ENCODE measurements around the gene BID. TPM values are rescaled to one million over a fixed set of nuclear protein-coding genes. Genes with fewer than 3 reads are reported as not detected.
"Not testable (repeated sequence)": the region's sequence is repeated elsewhere in the genome, so short reads cannot be mapped to it uniquely, and the experiment has no call there.

The BID gene
- total RNA-seq, 2 experiments from 2014 or later, result 8.9 to 10.3 TPM

DNA sequence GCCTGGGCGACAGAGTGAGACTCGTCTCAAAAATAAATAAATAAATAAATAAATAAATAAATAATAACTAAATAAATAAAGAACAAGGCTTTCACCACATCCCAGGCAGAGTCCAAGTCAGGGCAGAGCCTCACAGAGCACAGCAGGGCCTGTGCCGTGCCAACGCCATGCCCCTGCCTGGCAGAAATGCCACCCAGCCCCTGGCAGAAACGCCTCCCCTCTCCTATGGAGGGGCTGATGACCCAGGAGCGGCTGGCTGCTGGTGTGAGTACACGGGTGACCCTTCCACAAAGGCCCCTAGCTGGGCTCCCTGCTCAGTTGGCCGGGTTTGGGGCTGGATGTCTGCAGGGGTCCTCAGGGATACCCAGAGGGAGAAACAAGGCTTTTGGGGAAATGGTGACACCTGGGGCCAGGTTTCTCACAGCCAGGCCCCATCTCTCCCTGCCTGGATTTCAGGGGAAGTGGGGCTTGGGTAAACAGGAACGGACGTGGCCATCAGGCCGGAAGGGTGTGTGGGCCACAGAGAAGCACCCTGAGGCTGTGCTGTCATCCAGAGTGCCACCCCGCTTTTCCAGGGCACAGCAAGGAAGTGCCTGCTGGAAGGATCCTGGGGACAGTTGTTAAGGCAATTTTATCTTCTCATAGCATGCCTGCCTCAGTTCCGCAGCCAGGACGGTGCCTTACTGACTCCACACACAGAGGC lies 5.1 kb downstream of the BID start:
- Histone ChIP-seq H3K36me3 (ENCODE audit: insufficient read depth, low read length) (peaks cover 15% of the 10 kb centered on the region), H3K9me3 (ENCODE audit: control insufficient read depth in 1 of 2, insufficient read depth in 1 of 2, low read length in 2 of 2) (no peaks in the 10 kb centered on the region), H3K27me3 (ENCODE audit: control insufficient read depth in 1 of 2, insufficient read depth in 2 of 2, low read length in 2 of 2) (no peaks in the 10 kb centered on the region), H3K4me1 (ENCODE audit: insufficient read depth, low read length) (peaks cover 72% of the 10 kb centered on the region), H3K27ac (ENCODE audit: low read depth in 1 of 2, low read length in 2 of 2) (no peak overlapping the region), H3K4me3 (ENCODE audit: low read length) (no peak overlapping the region)
- H3K4me3 Mint-ChIP-seq, result no peak overlapping the region
- peak overlapping the region; percentile 82 for H3K27ac Mint-ChIP-seq
- POLR2A ChIA-PET, result no interaction called here
- H3K9me3 Mint-ChIP-seq, result no peaks in the 10 kb centered on the region
- no peak for ATAC-seq (ENCODE audit: poor library complexity)
- no peak for DNase-seq
- H3K27me3 Mint-ChIP-seq, result no peaks in the 10 kb centered on the region
- peaks cover 62% of the 10 kb centered on the region for H3K4me1 Mint-ChIP-seq (ENCODE audit: low read depth)
- intact Hi-C loops (cut with DNase I, micrococcal nuclease), result loop anchor here in 1 of 2 experiments (2.0 kb wide), 1 partner anchor 16 kb away; no protein-coding TSS in a partner anchor
- peaks cover 11% of the 10 kb centered on the region for H3K36me3 Mint-ChIP-seq (ENCODE audit: low read depth)
- TF ChIP-seq, protein P1, sequence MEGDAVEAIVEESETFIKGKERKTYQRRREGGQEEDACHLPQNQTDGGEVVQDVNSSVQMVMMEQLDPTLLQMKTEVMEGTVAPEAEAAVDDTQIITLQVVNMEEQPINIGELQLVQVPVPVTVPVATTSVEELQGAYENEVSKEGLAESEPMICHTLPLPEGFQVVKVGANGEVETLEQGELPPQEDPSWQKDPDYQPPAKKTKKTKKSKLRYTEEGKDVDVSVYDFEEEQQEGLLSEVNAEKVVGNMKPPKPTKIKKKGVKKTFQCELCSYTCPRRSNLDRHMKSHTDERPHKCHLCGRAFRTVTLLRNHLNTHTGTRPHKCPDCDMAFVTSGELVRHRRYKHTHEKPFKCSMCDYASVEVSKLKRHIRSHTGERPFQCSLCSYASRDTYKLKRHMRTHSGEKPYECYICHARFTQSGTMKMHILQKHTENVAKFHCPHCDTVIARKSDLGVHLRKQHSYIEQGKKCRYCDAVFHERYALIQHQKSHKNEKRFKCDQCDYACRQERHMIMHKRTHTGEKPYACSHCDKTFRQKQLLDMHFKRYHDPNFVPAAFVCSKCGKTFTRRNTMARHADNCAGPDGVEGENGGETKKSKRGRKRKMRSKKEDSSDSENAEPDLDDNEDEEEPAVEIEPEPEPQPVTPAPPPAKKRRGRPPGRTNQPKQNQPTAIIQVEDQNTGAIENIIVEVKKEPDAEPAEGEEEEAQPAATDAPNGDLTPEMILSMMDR (IDR thresholded peaks at IDR 0.05), result no peak
- CTCF ChIA-PET, result interaction anchor here (1.1 to 2.1 kb wide), 4 partner anchors 10 to 17 kb away, joined by 3 to 20 read pairs (median 4); no protein-coding TSS in a partner anchor

DNA sequence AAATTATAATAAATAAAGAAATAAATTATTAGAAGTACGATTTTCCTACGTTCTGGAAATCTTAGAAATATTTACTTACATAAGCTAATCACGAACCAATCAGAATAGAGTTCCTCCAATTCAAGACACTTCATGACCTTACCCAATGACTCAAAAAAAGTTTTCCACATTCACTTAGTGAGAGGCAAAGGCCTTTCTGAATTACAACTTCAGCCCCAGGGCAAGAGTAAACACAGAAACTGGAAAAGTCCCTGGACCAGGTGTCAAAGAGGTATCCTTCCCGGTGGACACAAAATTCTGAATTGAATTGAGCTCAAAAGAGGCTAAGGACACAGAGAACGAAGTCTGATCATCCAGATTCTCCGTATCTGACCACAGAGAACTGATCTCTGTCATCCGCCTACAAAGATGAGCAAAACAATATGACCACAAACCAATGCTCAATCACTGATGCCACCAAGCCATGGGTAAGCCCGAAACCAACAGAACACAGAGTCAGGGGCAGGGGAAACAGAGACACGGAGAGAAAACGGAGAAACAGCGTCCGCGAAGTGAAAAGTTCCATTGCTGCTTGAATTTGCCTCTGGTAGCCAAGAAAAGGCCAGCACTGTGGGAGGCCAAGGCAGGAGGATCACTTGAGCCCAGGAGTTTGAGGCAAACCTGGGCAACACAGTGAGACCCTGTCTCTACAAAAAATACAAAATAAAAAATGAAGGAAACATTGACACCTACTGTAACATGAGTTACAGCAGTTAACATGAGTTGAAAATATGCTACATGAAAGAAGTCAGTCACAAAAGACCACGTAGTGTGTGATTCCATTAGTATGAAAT lies 6.8 kb downstream of the BID start:
- peak; percentile 69 for ATAC-seq (ENCODE audit: poor library complexity)
- intact Hi-C loops (cut with DNase I, micrococcal nuclease), result loop anchor here in 1 of 2 experiments (1.0 to 2.0 kb wide), 2 partner anchors 10 to 17 kb away; no protein-coding TSS in a partner anchor
- Mint-ChIP-seq H3K9me3 (no peaks in the 10 kb centered on the region), H3K4me1 (ENCODE audit: low read depth) (peaks cover 59% of the 10 kb centered on the region), H3K27ac (peak overlapping the region; percentile 86), H3K27me3 (no peaks in the 10 kb centered on the region), H3K36me3 (ENCODE audit: low read depth) (no peaks in the 10 kb centered on the region), H3K4me3 (peak overlapping the region; percentile 78)
- DNase-seq, result peak in 7 of 14 experiments; percentile 24 to 77 (median 46)
- POLR2A ChIA-PET, result interaction anchor here (0.6 to 2.0 kb wide), 4 partner anchors 10 to 310 kb away, joined by 3 to 7 read pairs (median 3); partner anchors contain the start of gene PEX26
- peak overlapping the region in 1 of 2 donors; percentile 57 for H3K27ac ChIP-seq (ENCODE audit: low read depth in 1 of 2, low read length in 2 of 2)
- CTCF ChIA-PET, result interaction anchor here (0.6 to 2.1 kb wide), 8 partner anchors 9 to 692 kb away, joined by 3 to 20 read pairs (median 3); no protein-coding TSS in a partner anchor
- peaks cover 14% of the 10 kb centered on the region for H3K36me3 ChIP-seq (ENCODE audit: insufficient read depth, low read length)
- H3K27me3 ChIP-seq (ENCODE audit: control insufficient read depth in 1 of 2, insufficient read depth in 2 of 2, low read length in 2 of 2), result no peaks in the 10 kb centered on the region
- peaks cover 59% of the 10 kb centered on the region for H3K4me1 ChIP-seq (ENCODE audit: insufficient read depth, low read length)
- H3K9me3 ChIP-seq (ENCODE audit: control insufficient read depth in 1 of 2, insufficient read depth in 1 of 2, low read length in 2 of 2), result no peaks in the 10 kb centered on the region
- TF ChIP-seq, protein P1 (IDR thresholded peaks at IDR 0.05), result no peak
- H3K4me3 ChIP-seq (ENCODE audit: low read length), result peak overlapping the region; percentile 28

DNA sequence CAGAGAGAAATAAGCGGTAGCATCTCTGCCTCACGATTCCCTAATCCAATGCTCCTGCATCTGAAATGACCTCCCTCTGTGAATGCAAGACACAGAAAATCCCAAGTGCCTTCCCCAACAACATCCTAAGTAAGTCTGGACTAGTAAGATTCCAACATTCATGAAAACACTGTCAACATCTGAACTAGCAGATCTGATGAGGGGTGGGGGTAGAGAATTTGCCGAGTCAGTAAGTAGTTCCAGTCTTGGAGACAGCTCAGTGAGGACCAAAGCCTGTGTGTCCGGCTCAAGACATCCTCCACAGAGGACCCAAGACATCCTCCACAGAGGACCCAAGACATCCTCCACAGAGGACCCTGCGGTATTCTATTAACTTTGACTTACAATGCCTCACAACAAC lies 9.4 kb downstream of the BID start:
- H3K4me3 ChIP-seq (ENCODE audit: low read length); DNase-seq; ATAC-seq (ENCODE audit: poor library complexity); H3K9me3 ChIP-seq (ENCODE audit: control insufficient read depth in 1 of 2, insufficient read depth in 1 of 2, low read length in 2 of 2); H3K9me3 Mint-ChIP-seq; H3K27ac Mint-ChIP-seq; intact Hi-C loops (cut with DNase I, micrococcal nuclease); H3K27ac ChIP-seq (ENCODE audit: low read depth in 1 of 2, low read length in 2 of 2); H3K4me3 Mint-ChIP-seq; H3K27me3 Mint-ChIP-seq; H3K36me3 ChIP-seq (ENCODE audit: insufficient read depth, low read length); H3K27me3 ChIP-seq (ENCODE audit: control insufficient read depth in 1 of 2, insufficient read depth in 2 of 2, low read length in 2 of 2); H3K36me3 Mint-ChIP-seq (ENCODE audit: low read depth): not testable (repeated sequence)
- peaks cover 40% of the 10 kb centered on the region for H3K4me1 ChIP-seq (ENCODE audit: insufficient read depth, low read length)
- POLR2A ChIA-PET, result interaction anchor here (1.1 kb wide), 1 partner anchor 20 kb away, joined by 3 read pairs; no protein-coding TSS in a partner anchor
- CTCF ChIA-PET, result interaction anchor here (1.2 to 1.8 kb wide), 2 partner anchors 13 to 20 kb away, joined by 5 to 6 read pairs; no protein-coding TSS in a partner anchor
- H3K4me1 Mint-ChIP-seq (ENCODE audit: low read depth), result peaks cover 48% of the 10 kb centered on the region
